A673 (cell line): Measurements from ENCODE around the gene LRCOL1. TPM values are rescaled to one million over a fixed set of nuclear protein-coding genes. Genes with fewer than 3 reads are reported as not detected.

ENCODE experiments used
- BruUV-seq: library from RNA; stranded (reverse); fragments of 400-500 nt; replicated peaks from 2 replicates; lab custom pipeline; 2021; lab: Mats Ljungman, UMichigan
- CTCF ChIA-PET: fragments of 300-600 bp; sonication (Branson Sonifier 250); formaldehyde crosslinking; loops from one replicate; lab custom pipeline; 2022; ENCODE audit warnings: antibody characterized with exemption; lab: Charles Lee
- POLR2A ChIA-PET: fragments of 300-600 bp; sonication (Branson Sonifier 250); formaldehyde crosslinking; loops from one replicate; lab custom pipeline; 2022; ENCODE audit warnings: antibody characterized with exemption; ENCODE audit not compliant: low non-redundant PET; lab: Charles Lee
- DNase-seq: peaks from one replicate; pipeline ENCODE4 v3.0.0-alpha.2; 2015; ENCODE audit warnings: low spot score
- H3K27ac ChIP-seq: fragments of 200-600 bp; sonication (generic); 2 replicates; pipeline ENCODE4 v1.5.1; 2016; ENCODE audit warnings: mixed run types, low read depth, mild to moderate bottlenecking, mixed read lengths, antibody characterized with exemption, low read length; ENCODE audit not compliant: poor library complexity, severe bottlenecking
- H3K27me3 ChIP-seq: fragments of 200-600 bp; sonication (generic); replicated peaks from 2 replicates; pipeline ENCODE4 v1.6.1; 2017; ENCODE audit warnings: mixed run types, low read depth, mild to moderate bottlenecking, mixed read lengths, antibody characterized with exemption, low read length; ENCODE audit not compliant: insufficient read depth, poor library complexity
- H3K36me3 ChIP-seq: fragments of 200-600 bp; sonication (generic); 2 replicates; pipeline ENCODE4 v1.6.1; 2016; ENCODE audit warnings: mixed run types, mild to moderate bottlenecking, mixed read lengths, antibody characterized with exemption, low read length; ENCODE audit not compliant: insufficient read depth, poor library complexity, severe bottlenecking
- H3K4me1 ChIP-seq: fragments of 200-600 bp; sonication (generic); 2 replicates; pipeline ENCODE4 v1.6.1; 2017; ENCODE audit warnings: mixed run types, mild to moderate bottlenecking, mixed read lengths, antibody characterized with exemption, low read length; ENCODE audit not compliant: insufficient read depth, poor library complexity, severe bottlenecking
- H3K4me3 ChIP-seq: fragments of 200-600 bp; sonication (generic); 2 replicates; pipeline ENCODE4 v1.5.1; 2016; ENCODE audit warnings: low read depth, mixed run types, mild to moderate bottlenecking, mixed read lengths, low read length; ENCODE audit not compliant: poor library complexity, severe bottlenecking
- H3K9me3 ChIP-seq: fragments of 200-600 bp; sonication (generic); 2 replicates; pipeline ENCODE4 v1.6.1; 2016; ENCODE audit warnings: mixed run types, low read depth, mild to moderate bottlenecking, mixed read lengths, antibody characterized with exemption, low read length; ENCODE audit not compliant: poor library complexity, severe bottlenecking
- CTCF ChIP-seq: fragments of 300-800, 200-600 bp; sonication (generic); conservative IDR thresholded peaks from 2 replicates; pipeline ENCODE4 v1.5.1; 2017; ENCODE audit warnings: low read depth, mild to moderate bottlenecking, antibody characterized with exemption, low read length, moderate library complexity, mixed read lengths
- EZH2 ChIP-seq: fragments of 200-600 bp; sonication (generic); IDR thresholded peaks from 2 replicates; pipeline ENCODE4 v1.6.1; 2017; ENCODE audit warnings: borderline replicate concordance, low read depth, mild to moderate bottlenecking, mixed read lengths, antibody characterized with exemption, low read length; ENCODE audit not compliant: poor library complexity, severe bottlenecking
- intact Hi-C: fragments of 100-400 bp; cut with micrococcal nuclease; formaldehyde crosslinking; loops from one replicate; pipeline ENCODE4 v1.10.0; 2022; ENCODE audit not compliant: unreplicated experiment
- total RNA-seq: library from RNA; stranded (reverse); gene quantifications from 2 replicates; pipeline ENCODE4 v1.2.3, GENCODE V29; 2021

LRCOL1 gene
- total RNA-seq, 1 experiment from 2014 or later, result not detected

- H3K27me3 ChIP-seq, result no peaks in the 10 kb centered on the region
- no peak overlapping the region for H3K27ac ChIP-seq
- H3K36me3 ChIP-seq, result no peaks in the 10 kb centered on the region
- H3K9me3 ChIP-seq, result no peaks in the 10 kb centered on the region
- BruUV-seq, result no TSS peak
- intact Hi-C loops, result no loop called here
- H3K4me1 ChIP-seq, result peaks cover 3% of the 10 kb centered on the region
- no peak for DNase-seq
- no peak overlapping the region for H3K4me3 ChIP-seq
- ChIA-PET CTCF (no interaction called here), POLR2A (no interaction called here)
- TF ChIP-seq CTCF (no peak), EZH2 (no peak)
These were observed 18.0 kb downstream of the LRCOL1 start for GRCh38 chr12:132592282-132592970.

GRCh38 chr12:132591107-132591935, 19.1 kb downstream of the LRCOL1 start:
- CTCF ChIA-PET, result no interaction called here
- no peak for DNase-seq

More at GRCh38 chr12:132591107-132591935, 19.1 kb downstream of the LRCOL1 start:
- H3K36me3 ChIP-seq, result no peaks in the 10 kb centered on the region
- TF ChIP-seq EZH2 (no peak), CTCF (no peak)
- no peak overlapping the region for H3K4me3 ChIP-seq
- POLR2A ChIA-PET, result interaction anchor here (0.6 to 0.7 kb wide), 2 partner anchors 31 to 453 kb away, joined by 3 to 11 read pairs; no protein-coding TSS in a partner anchor
- no peaks in the 10 kb centered on the region for H3K9me3 ChIP-seq
- no peak overlapping the region for H3K27ac ChIP-seq
- no TSS peak for BruUV-seq
- no peaks in the 10 kb centered on the region for H3K27me3 ChIP-seq
- intact Hi-C loops, result no loop called here
- no peaks in the 10 kb centered on the region for H3K4me1 ChIP-seq
